Fibroblast of skin of left biceps (primary cell): ENCODE results near the gene UNC5C.

Experiments used
- DNase-seq, 2 experiments: peaks; one replicate each; pipeline ENCODE4 v3.0.0-alpha.2; 2013; ENCODE audit warnings: low read depth in 2 of 2

The UNC5C gene

GRCh38 chr4:95129821-95130311 is 418.9 kb downstream of the UNC5C start:
- DNase-seq, result peak; percentile 100

- no peak for DNase-seq
Measured at GRCh38 chr4:95129031-95129430, 419.7 kb downstream of the UNC5C start.

GRCh38 chr4:95124906-95125504 is 423.8 kb downstream of the UNC5C start:
- peak; percentile 38 to 47 for DNase-seq

GRCh38 chr4:95122001-95122400 is 426.8 kb downstream of the UNC5C start:
- DNase-seq, result no peak

GRCh38 chr4:95120456-95120855 is 428.3 kb downstream of the UNC5C start:
- no peak for DNase-seq

GRCh38 chr4:95118497-95118896 is 430.3 kb downstream of the UNC5C start:
- DNase-seq, result no peak

- DNase-seq, result no peak
Measured at GRCh38 chr4:95114521-95114920, 434.3 kb downstream of the UNC5C start.
